HepG2 (cell line): ENCODE measurements around the gene RNASE12. TPM values are rescaled to one million over a fixed set of nuclear protein-coding genes. Genes with fewer than 3 reads are reported as not detected.

ENCODE experiments used
- ATAC-seq: fragments of 200-7000 bp; cut with Tn5 transposase; 3 replicates; pipeline ENCODE4 v1.9.1; 2020; ENCODE audit warnings: mild to moderate bottlenecking, moderate library complexity
- BruUV-seq: library from RNA; stranded (reverse); fragments of 400-500 nt; replicated peaks from 2 replicates; lab custom pipeline; 2021; lab: Mats Ljungman, UMichigan
- CTCF ChIA-PET: fragments of 300-600 bp; formaldehyde crosslinking; extraction: SDS; loops from one replicate; lab custom pipeline; 2021; ENCODE audit warnings: low total read pairs, inconsistent platforms, low intra/inter-chr PET ratio; lab: Yijun Ruan, JAX
- POLR2A ChIA-PET: fragments of 350-600 bp; sonication (Branson Sonifier 250); formaldehyde crosslinking; loops from one replicate; lab custom pipeline; 2020; ENCODE audit warnings: antibody characterized with exemption, inconsistent platforms; lab: Yijun Ruan, JAX
- DNase-seq: peaks from one replicate; pipeline ENCODE4 v3.0.0-alpha.2; 2015; ENCODE audit warnings: low spot score
- FAIRE-seq: peaks from 3 replicates; lab custom pipeline; 2011; peaks lifted over from hg19 to GRCh38; lab: Jason Lieb, UNC
- H2AFZ ChIP-seq: one replicate; pipeline ENCODE4 v1.6.1; 2011; ENCODE audit warnings: low read length, inconsistent platforms
- H3K27ac ChIP-seq: fragments of 300-600 bp; 3 replicates; pipeline ENCODE4 v1.8.0; 2011; ENCODE audit warnings: mixed run types, mild to moderate bottlenecking, mixed read lengths, low read length, inconsistent platforms; ENCODE audit not compliant: insufficient read depth; ENCODE audit errors: extremely low read length
- H3K27me3 ChIP-seq, 2 experiments: fragments of 200-600 bp in 1 of 2; 2 replicates in 1 of 2; 3 replicates in 1 of 2; pipeline versions ENCODE4 v1.6.0 to v1.8.0; 2011; ENCODE audit warnings: low read length in 2 of 2, mild to moderate bottlenecking in 2 of 2, moderate library complexity in 2 of 2, inconsistent platforms in 1 of 2; ENCODE audit not compliant: insufficient read depth in 2 of 2, control insufficient read depth in 1 of 2
- H3K36me3 ChIP-seq, 2 experiments: fragments of 200-600 bp in 1 of 2; replicated peaks in 1 of 2; 2 replicates in 1 of 2; 3 replicates in 1 of 2; pipeline versions ENCODE4 v1.5.1 to v1.8.0; 2011; ENCODE audit warnings: low read length in 2 of 2, inconsistent platforms in 1 of 2; ENCODE audit not compliant: insufficient read depth in 2 of 2, control insufficient read depth in 1 of 2
- H3K4me1 ChIP-seq: 2 replicates; pipeline ENCODE4 v1.5.1; 2012; ENCODE audit warnings: low read length, inconsistent platforms; ENCODE audit not compliant: insufficient read depth
- H3K4me2 ChIP-seq: 2 replicates; pipeline ENCODE4 v1.6.0; 2011; ENCODE audit warnings: low read depth, low read length, inconsistent platforms
- H3K4me3 ChIP-seq, 3 experiments: fragments of 200-600 bp in 1 of 3; sonication (generic), shearing (Covaris generic) in 1 of 3; replicated peaks in 1 of 3; 2 replicates each; pipeline ENCODE4 v1.5.1; 2011 to 2016; ENCODE audit warnings: low read length in 3 of 3, inconsistent platforms in 2 of 3, low read depth in 2 of 3, mild to moderate bottlenecking in 2 of 3, control low read depth in 1 of 3, mixed read lengths in 1 of 3; ENCODE audit not compliant: insufficient read depth in 1 of 3
- H3K79me2 ChIP-seq: one replicate; pipeline ENCODE4 v1.6.1; 2011; ENCODE audit warnings: low read length, inconsistent platforms; ENCODE audit not compliant: insufficient read depth
- H3K9ac ChIP-seq: 2 replicates; pipeline ENCODE4 v1.6.0; 2011; ENCODE audit warnings: mild to moderate bottlenecking, low read depth, low read length, inconsistent platforms; ENCODE audit not compliant: insufficient read depth
- H3K9me3 ChIP-seq: 2 replicates; pipeline ENCODE4 v1.5.1; 2012; ENCODE audit warnings: mild to moderate bottlenecking, low read length
- H4K20me1 ChIP-seq: 2 replicates; pipeline ENCODE4 v1.6.0; 2011; ENCODE audit warnings: inconsistent platforms, mild to moderate bottlenecking, low read length, moderate library complexity; ENCODE audit not compliant: insufficient read depth
- ETV5 ChIP-seq: IDR thresholded peaks from 2 replicates; pipeline ENCODE4 v1.6.1; 2018; ENCODE audit warnings: missing biosample characterization, missing genetic modification reagents, inconsistent platforms, borderline replicate concordance
- FLYWCH1 ChIP-seq: sonication (generic); formaldehyde crosslinking; IDR thresholded peaks from 2 replicates; pipeline ENCODE4 v1.8.1; 2023; ENCODE audit warnings: mild to moderate bottlenecking, missing genetic modification reagents
- FOSL1 ChIP-seq: sonication (generic); formaldehyde crosslinking; IDR thresholded peaks from 2 replicates; pipeline ENCODE4 v1.9.0; 2021; ENCODE audit warnings: missing genetic modification reagents, borderline replicate concordance
- KAT8 ChIP-seq: IDR thresholded peaks from 2 replicates; pipeline ENCODE4 v1.6.1; 2016; ENCODE audit warnings: missing genetic modification reagents, missing compliant biosample characterization
- KDM5B ChIP-seq: sonication (generic); formaldehyde crosslinking; IDR thresholded peaks from 2 replicates; pipeline ENCODE4 v1.4.0; 2020; ENCODE audit warnings: missing genetic modification reagents, mild to moderate bottlenecking, borderline replicate concordance
- KLF11 ChIP-seq: IDR thresholded peaks from 2 replicates; pipeline ENCODE4 v1.6.1; 2016; ENCODE audit warnings: missing compliant biosample characterization
- NCOA5 ChIP-seq: sonication (generic); formaldehyde crosslinking; IDR thresholded peaks from 2 replicates; pipeline ENCODE4 v1.4.0; 2020; ENCODE audit warnings: missing genetic modification reagents
- NONO ChIP-seq, 2 experiments: fragments of 450-650 bp in 1 of 2; sonication (generic) in 1 of 2; formaldehyde crosslinking in 1 of 2; IDR thresholded peaks in 1 of 2; conservative IDR thresholded peaks in 1 of 2; 2 replicates each; pipeline versions ENCODE4 v1.6.1 to v1.8.0; 2017 to 2022; ENCODE audit warnings: mild to moderate bottlenecking in 1 of 2, missing genetic modification reagents in 1 of 2, moderate library complexity in 1 of 2
- PAF1 ChIP-seq: IDR thresholded peaks from 2 replicates; pipeline ENCODE4 v1.6.1; 2016; ENCODE audit warnings: missing genetic modification reagents, missing compliant biosample characterization
- RFX3 ChIP-seq: IDR thresholded peaks from 2 replicates; pipeline ENCODE4 v1.6.1; 2016; ENCODE audit warnings: missing biosample characterization, missing genetic modification reagents
- SIN3B ChIP-seq: fragments of 150-350 bp; IDR thresholded peaks from 2 replicates; pipeline ENCODE4 v1.6.1; 2014; ENCODE audit warnings: low read length
- ZBTB20 ChIP-seq: sonication (generic); formaldehyde crosslinking; IDR thresholded peaks from 2 replicates; pipeline ENCODE4 v1.8.1; 2023; ENCODE audit warnings: missing genetic modification reagents, low read depth, mild to moderate bottlenecking, borderline replicate concordance
- ZNF253 ChIP-seq: sonication (generic); formaldehyde crosslinking; IDR thresholded peaks from 2 replicates; pipeline ENCODE4 v1.8.0; 2022; ENCODE audit warnings: mild to moderate bottlenecking, missing genetic modification reagents, borderline replicate concordance
- ZNF335 ChIP-seq: sonication (generic); formaldehyde crosslinking; IDR thresholded peaks from 2 replicates; pipeline ENCODE4 v1.4.0; 2020; ENCODE audit warnings: missing genetic modification reagents
- ZNF44 ChIP-seq: sonication (generic); formaldehyde crosslinking; IDR thresholded peaks from 2 replicates; pipeline ENCODE4 v1.5.1; 2020; ENCODE audit warnings: mild to moderate bottlenecking, missing genetic modification reagents
- ZNF451 ChIP-seq: sonication (generic); formaldehyde crosslinking; IDR thresholded peaks from 2 replicates; pipeline ENCODE4 v1.5.0; 2020; ENCODE audit warnings: mild to moderate bottlenecking, missing genetic modification reagents
- ZNF83 ChIP-seq: sonication (generic); formaldehyde crosslinking; IDR thresholded peaks from 2 replicates; pipeline ENCODE4 v1.4.0; 2020; ENCODE audit warnings: missing genetic modification reagents, mild to moderate bottlenecking, borderline replicate concordance
- ZNF891 ChIP-seq: sonication (generic); formaldehyde crosslinking; IDR thresholded peaks from 2 replicates; pipeline ENCODE4 v1.5.0; 2020; ENCODE audit warnings: mild to moderate bottlenecking, missing genetic modification reagents
- WGBS: methylation state at CpG from one replicate; pipeline ENCODE4 v1.1.6; 2017; ENCODE audit warnings: low lambda C conversion rate; 5-methylcytosine and 5-hydroxymethylcytosine counted together
- in situ Hi-C: cut with HindIII; loops from 2 replicates; pipeline ENCODE4 v1.10.0; 2017; ENCODE audit warnings: low pct_unique_long_range_greater_than_20kb; ENCODE audit not compliant: extremely low pct_ligation_motif_present
- intact Hi-C: fragments of 100-400 bp; cut with micrococcal nuclease; formaldehyde crosslinking; loops from one replicate; pipeline ENCODE4 v1.10.0; 2022; ENCODE audit not compliant: unreplicated experiment
- polyA plus RNA-seq, 8 experiments: library from polyadenylated mRNA; depleted of rRNA in 3 of 8; stranded (reverse) in 7 of 8; unstranded in 1 of 8; fragments of >200 nt; fragmentation: Illumina TruSeq in 4 of 8; extraction: Trizol in 4 of 8; gene quantifications; 2 replicates each; pipeline versions ENCODE4 v1.2.1 to v1.2.3, GENCODE V29; 2011 to 2016; ENCODE audit warnings: low read depth in 4 of 8, missing spikeins in 1 of 8, mixed read lengths in 1 of 8; ENCODE audit not compliant: insufficient read depth in 1 of 8
- total RNA-seq, 5 experiments: library from RNA; depleted of rRNA; stranded (reverse); fragments of >200 nt; fragmentation: Illumina TruSeq; extraction: Trizol; gene quantifications; 2 replicates each; pipeline ENCODE4 v1.2.3, GENCODE V29; 2016; ENCODE audit warnings: low read depth in 1 of 5

RNASE12 gene
- total and polyA plus RNA-seq, 2 of the 13 experiments (the other 11 are each of a cell fraction or from before 2014, with no cell fraction given), result not detected

DNA sequence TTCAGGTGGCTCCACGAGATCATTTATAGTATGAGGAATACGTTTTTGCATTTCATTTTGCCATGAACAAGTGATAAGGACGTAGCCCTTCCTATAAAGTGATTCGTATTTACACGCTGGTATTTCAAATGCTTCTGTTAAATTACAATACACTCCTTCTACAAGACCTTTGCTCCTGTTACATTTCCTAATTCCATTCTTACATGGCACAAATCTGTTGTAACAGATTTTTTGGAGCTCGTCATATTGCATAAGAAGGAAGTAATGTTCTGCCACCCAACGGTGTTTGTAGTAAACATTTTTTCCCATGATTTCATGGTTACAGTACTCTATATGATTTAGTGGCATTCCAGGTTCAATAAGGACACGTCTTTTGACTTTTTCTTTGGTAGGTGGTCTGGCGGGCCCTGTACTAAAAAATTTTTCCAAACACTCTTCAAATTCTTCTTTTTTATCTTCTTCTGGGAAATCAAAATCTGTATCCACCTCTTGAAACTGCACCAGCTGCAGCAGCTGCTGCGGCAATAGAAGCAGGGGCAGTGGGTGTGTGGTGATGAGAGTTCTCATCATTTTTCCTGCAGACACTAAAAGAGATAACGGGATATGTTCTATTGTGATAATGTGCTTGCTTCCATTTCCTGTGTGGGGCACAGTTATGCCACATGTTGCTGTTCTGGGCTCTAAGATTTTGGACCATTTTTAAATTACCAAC is 34.5 kb downstream of the RNASE12 start:
- 21% methylated on average over 11 of the region's 11 CpGs for WGBS
- in situ Hi-C loops, result no loop called here
- CTCF ChIA-PET, result no interaction called here
- H3K4me2 ChIP-seq, result no peak overlapping the region
- no peaks in the 10 kb centered on the region for H3K4me1 ChIP-seq
- no peak overlapping the region for H3K27ac ChIP-seq
- POLR2A ChIA-PET, result no interaction called here
- no peak for ATAC-seq
- no peak for FAIRE-seq
- no peaks in the 10 kb centered on the region for H3K79me2 ChIP-seq
- no TSS peak for BruUV-seq
- H2AFZ ChIP-seq, result no peak overlapping the region
- no peaks in the 10 kb centered on the region; a peak in 1 of 5 replicates for H3K27me3 ChIP-seq
- no peaks in the 10 kb centered on the region for H3K36me3 ChIP-seq
- no peak for TF ChIP-seq KAT8 (CRISPR knock-in tag)
- TF ChIP-seq ZNF44 (CRISPR knock-in tag), result no peak
- no peak for TF ChIP-seq ZNF83
- no peak for TF ChIP-seq ZNF451
- no peak overlapping the region for H3K4me3 ChIP-seq
- no peak overlapping the region for H3K9ac ChIP-seq
- intact Hi-C loops, result no loop called here
- no peak for DNase-seq
- H4K20me1 ChIP-seq, result no peaks in the 10 kb centered on the region
- no peaks in the 10 kb centered on the region for H3K9me3 ChIP-seq

DNA sequence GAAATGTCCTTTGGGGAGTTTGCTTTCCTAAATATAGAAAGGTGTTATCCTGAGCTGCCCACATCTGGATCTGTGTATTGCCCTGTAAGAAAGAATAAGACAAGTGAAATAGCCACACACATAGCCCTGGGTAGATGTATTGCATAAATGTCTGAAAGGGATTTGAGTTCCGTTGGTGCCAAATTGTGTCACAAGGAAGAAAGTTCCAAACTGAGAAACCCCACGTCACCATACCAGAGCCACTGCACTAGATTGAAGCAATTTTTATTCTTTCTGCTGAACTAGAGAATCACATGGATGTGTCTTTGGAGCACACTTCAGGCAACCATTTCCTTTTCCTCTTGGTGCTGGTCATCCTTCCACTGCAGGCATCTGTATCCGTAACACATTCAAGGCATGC is 35.3 kb downstream of the RNASE12 start:
- in situ Hi-C loops (no loop called here), intact Hi-C loops (no loop called here)
- Histone ChIP-seq H3K79me2 (no peaks in the 10 kb centered on the region), H2AFZ (no peak overlapping the region), H3K27ac (no peak overlapping the region), H3K9me3 (no peaks in the 10 kb centered on the region), H3K4me3 (no peak overlapping the region), H3K9ac (no peak overlapping the region), H3K4me1 (no peaks in the 10 kb centered on the region), H3K4me2 (no peak overlapping the region), H4K20me1 (no peaks in the 10 kb centered on the region), H3K36me3 (no peaks in the 10 kb centered on the region), H3K27me3 (no peaks in the 10 kb centered on the region; a peak in 1 of 5 replicates)
- ChIA-PET POLR2A (no interaction called here), CTCF (no interaction called here)
- no peak for DNase-seq
- WGBS, result 45% methylated on average over 3 of the region's 3 CpGs
- BruUV-seq, result no TSS peak
- no peak for FAIRE-seq
- ATAC-seq, result no peak
- TF ChIP-seq KLF11 (CRISPR knock-in tag), result no peak
- TF ChIP-seq ZBTB20 (CRISPR knock-in tag), result no peak
- no peak for TF ChIP-seq NCOA5 (CRISPR knock-in tag)
- TF ChIP-seq KDM5B (CRISPR knock-in tag), result no peak
- no peak for TF ChIP-seq NONO (IDR thresholded peaks at IDR 0.05)
- TF ChIP-seq NONO (CRISPR knock-in tag; conservative IDR thresholded peaks at IDR 0.05), result no peak
- no peak for TF ChIP-seq ZNF253 (CRISPR knock-in tag)
- no peak for TF ChIP-seq ETV5 (CRISPR knock-in tag)
- TF ChIP-seq ZNF335, result no peak
- TF ChIP-seq ZNF891 (CRISPR knock-in tag), result no peak
- TF ChIP-seq RFX3 (CRISPR knock-in tag), result no peak
- TF ChIP-seq FLYWCH1, result no peak
- TF ChIP-seq SIN3B, result no peak
- no peak for TF ChIP-seq PAF1 (CRISPR knock-in tag)
- no peak for TF ChIP-seq FOSL1 (CRISPR knock-in tag)
